Ureter (tissue), 1 donor: ENCODE measurements around the gene DNAJB14. TPM values are rescaled to one million over a fixed set of nuclear protein-coding genes. Genes with fewer than 3 reads are reported as not detected.

Experiments used
- DNase-seq: peaks from one replicate; pipeline ENCODE4 v3.0.0-alpha.2; 2020; ENCODE audit warnings: low spot score
- total RNA-seq: library from RNA; stranded (reverse); gene quantifications from one replicate; pipeline ENCODE4 v1.2.4, GENCODE V29; 2023
- donor health status: DM: yes; HTN: yes; CAD: no.

The DNAJB14 gene
- total RNA-seq, 1 donor from 2014 or later, result 44.1 TPM

- no peak for DNase-seq
These were observed 73.8 kb downstream of the DNAJB14 start for GRCh38 chr4:99872570-99872969.

- DNase-seq, result no peak
These were observed 78.3 kb downstream of the DNAJB14 start for GRCh38 chr4:99868126-99868596.

- no peak for DNase-seq
These were observed 82.6 kb downstream of the DNAJB14 start for GRCh38 chr4:99863804-99864203.

GRCh38 chr4:99861120-99861905 is 85.1 kb downstream of the DNAJB14 start:
- no peak for DNase-seq

- DNase-seq, result no peak
These were observed 85.9 kb downstream of the DNAJB14 start for GRCh38 chr4:99860521-99860920.

- no peak for DNase-seq
These were observed 86.8 kb downstream of the DNAJB14 start for GRCh38 chr4:99859618-99860017.

GRCh38 chr4:99857307-99857706 is 89.1 kb downstream of the DNAJB14 start:
- DNase-seq, result no peak

- DNase-seq, result no peak
These were observed 90.3 kb downstream of the DNAJB14 start for GRCh38 chr4:99856166-99856565.

- no peak for DNase-seq
These were observed 90.7 kb downstream of the DNAJB14 start for GRCh38 chr4:99855678-99856077.

GRCh38 chr4:99853999-99854398 is 92.4 kb downstream of the DNAJB14 start:
- no peak for DNase-seq

GRCh38 chr4:99853190-99853589 is 93.2 kb downstream of the DNAJB14 start:
- DNase-seq, result no peak

- DNase-seq, result no peak
These were observed 94.1 kb downstream of the DNAJB14 start for GRCh38 chr4:99852199-99852749.

GRCh38 chr4:99848591-99849001 is 97.8 kb downstream of the DNAJB14 start:
- no peak for DNase-seq

- no peak for DNase-seq
These were observed 98.9 kb downstream of the DNAJB14 start for GRCh38 chr4:99847362-99847976.

- DNase-seq, result no peak
These were observed 99.5 kb downstream of the DNAJB14 start for GRCh38 chr4:99846891-99847290.

Other genes with a start within 250 kb of the DNAJB14 start
- gene DAPP1, start 129.8 kb downstream of the DNAJB14 start, total RNA-seq, result 25.3 TPM
- gene LAMTOR3, start 52.2 kb downstream of the DNAJB14 start, total RNA-seq, result 48.2 TPM
- 107 TPM for gene H2AZ1, start 3.7 kb upstream of the DNAJB14 start, total RNA-seq
- 0.44 TPM for gene DDIT4L, start 243.8 kb upstream of the DNAJB14 start, total RNA-seq